Activated CD4-positive, alpha-beta T cell treated with anti-CD3 and anti-CD28 coated beads, Interleukin-2, amount 10 ng/mL, durations not matched to agents 24 days and 14 days (primary cell): ENCODE results near the gene TMEM98. TPM values are rescaled to one million over a fixed set of nuclear protein-coding genes. Genes with fewer than 3 reads are reported as not detected.
"Not testable (repeated sequence)": the region's sequence is repeated elsewhere in the genome, so short reads cannot be mapped to it uniquely, and the experiment has no call there.

Experiments used
- DNase-seq: peaks from one replicate; pipeline ENCODE4 v3.0.0; 2022
- H3K27ac Mint-ChIP-seq: one replicate; pipeline ENCODE4 v1.8.0; 2022; ENCODE audit warnings: mild to moderate bottlenecking, mixed read lengths
- H3K27me3 Mint-ChIP-seq: one replicate; pipeline ENCODE4 v1.8.0; 2022; ENCODE audit warnings: mixed read lengths
- H3K36me3 Mint-ChIP-seq: one replicate; pipeline ENCODE4 v1.8.0; 2022; ENCODE audit warnings: low read depth, mild to moderate bottlenecking, mixed read lengths
- H3K4me1 Mint-ChIP-seq: one replicate; pipeline ENCODE4 v1.8.0; 2021; ENCODE audit warnings: mixed read lengths
- H3K4me3 Mint-ChIP-seq: one replicate; pipeline ENCODE4 v1.8.0; 2022; ENCODE audit warnings: mild to moderate bottlenecking, moderate library complexity, mixed read lengths
- H3K9me3 Mint-ChIP-seq: one replicate; pipeline ENCODE4 v1.8.0; 2021; ENCODE audit warnings: mixed read lengths
- intact Hi-C: fragments of 100-400 bp; cut with micrococcal nuclease; formaldehyde crosslinking; loops from one replicate; pipeline ENCODE4 v1.15.1; 2023
- total RNA-seq: library from RNA; stranded (reverse); gene quantifications from 2 replicates; pipeline ENCODE4 v1.2.3, GENCODE V29; 2022

Gene TMEM98
- total RNA-seq, 1 donor from 2014 or later: 0.82 TPM

DNA sequence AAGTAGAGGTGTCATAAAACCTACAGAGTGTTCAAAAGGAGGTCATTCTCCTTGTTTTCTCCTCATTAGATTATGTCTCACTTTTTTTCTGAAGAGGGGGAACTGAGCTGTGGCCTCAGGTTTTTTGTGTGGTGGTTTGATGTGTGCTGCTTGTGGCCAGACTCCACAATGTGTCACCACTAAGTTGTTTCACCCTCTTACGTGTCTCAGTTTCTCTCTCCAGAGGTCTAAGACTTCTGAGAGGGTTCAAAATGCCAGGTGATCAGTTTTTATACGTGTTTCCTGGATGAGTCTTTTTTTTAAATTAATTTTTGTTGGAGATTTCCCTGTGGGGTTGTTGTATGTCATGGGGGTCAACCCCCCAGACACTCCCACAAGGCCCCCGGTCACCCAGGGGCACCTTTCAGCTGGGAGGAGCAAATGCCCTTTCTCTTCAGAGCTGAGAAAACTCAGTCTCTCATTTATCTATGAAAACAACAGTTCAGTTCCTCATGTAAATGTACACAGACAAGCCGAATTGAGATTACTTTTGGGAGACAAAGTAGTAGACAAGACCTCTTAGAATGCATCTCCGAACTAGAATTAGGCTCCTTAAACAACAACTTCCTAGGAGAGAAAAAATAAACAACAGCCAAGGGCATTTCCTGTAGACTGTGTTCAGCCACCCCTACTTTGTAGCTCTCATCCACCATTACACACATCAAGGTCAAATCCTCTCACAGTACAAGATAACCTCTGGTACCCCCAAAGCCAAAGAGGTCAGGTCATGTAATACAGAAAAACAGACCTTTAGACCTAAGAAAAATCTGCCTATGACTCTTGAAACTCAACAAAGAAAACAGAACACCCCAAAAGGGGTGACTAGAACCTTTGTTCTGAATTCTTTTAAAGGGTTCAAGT, 23.9 kb upstream of the TMEM98 start:
- intact Hi-C loops: no loop called here
- Mint-ChIP-seq H3K27me3 (peaks cover 33% of the 10 kb centered on the region), H3K27ac (peak overlapping the region; percentile 57), H3K4me1 (peaks cover 17% of the 10 kb centered on the region), H3K4me3 (no peak overlapping the region), H3K36me3 (no peaks in the 10 kb centered on the region), H3K9me3 (no peaks in the 10 kb centered on the region)
- DNase-seq: peak; percentile 59

- no peaks in the 10 kb centered on the region for H3K9me3 Mint-ChIP-seq
- no peaks in the 10 kb centered on the region for H3K36me3 Mint-ChIP-seq
- peaks cover 35% of the 10 kb centered on the region for H3K27me3 Mint-ChIP-seq
- H3K4me1 Mint-ChIP-seq: peaks cover 20% of the 10 kb centered on the region
- no peak overlapping the region for H3K4me3 Mint-ChIP-seq
- intact Hi-C loops: no loop called here
- H3K27ac Mint-ChIP-seq: no peak overlapping the region
- no peak for DNase-seq
These were observed 23.1 kb upstream of the TMEM98 start for GRCh38 chr17:32904891-32905290.

DNA sequence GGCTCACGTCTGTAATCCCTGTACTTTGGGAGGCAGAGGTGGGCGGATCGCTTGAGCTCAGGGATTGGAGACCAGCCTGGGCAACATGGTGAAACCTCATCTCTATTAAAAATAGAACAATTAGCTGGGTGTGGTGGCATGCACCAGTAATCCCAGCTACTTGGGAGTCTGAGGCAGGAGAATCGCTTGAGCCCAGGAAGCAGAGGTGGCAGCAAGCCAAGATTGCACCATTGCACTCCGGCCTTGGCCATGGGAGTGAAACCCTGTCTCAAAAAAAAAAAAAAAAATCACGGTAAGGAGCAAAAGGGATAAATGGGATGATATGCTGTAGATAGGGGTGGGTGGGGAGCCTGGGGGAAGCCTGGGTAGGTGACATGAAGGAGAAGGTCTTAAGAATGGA, 20.4 kb upstream of the TMEM98 start:
- DNase-seq: peak; percentile 34
- intact Hi-C loops: no loop called here
- H3K27ac Mint-ChIP-seq: no peak overlapping the region

GRCh38 chr17:32909787-32910369, 18.1 kb upstream of the TMEM98 start:
- DNase-seq: peak; percentile 87
- H3K36me3 Mint-ChIP-seq: no peaks in the 10 kb centered on the region
- H3K4me1 Mint-ChIP-seq: peaks cover 20% of the 10 kb centered on the region
- no peak overlapping the region for H3K27ac Mint-ChIP-seq
- peaks cover 34% of the 10 kb centered on the region for H3K27me3 Mint-ChIP-seq
- H3K4me3 Mint-ChIP-seq: no peak overlapping the region
- H3K9me3 Mint-ChIP-seq: no peaks in the 10 kb centered on the region
- intact Hi-C loops: loop anchor here (1.0 kb wide), 1 partner anchor 127 kb away; no protein-coding TSS in a partner anchor

More for the DNA sequence above, 20.4 kb upstream of the TMEM98 start:
- Mint-ChIP-seq H3K4me1 (peaks cover 20% of the 10 kb centered on the region), H3K9me3 (no peaks in the 10 kb centered on the region), H3K36me3 (no peaks in the 10 kb centered on the region), H3K4me3 (no peak overlapping the region), H3K27me3 (peaks cover 36% of the 10 kb centered on the region)

DNA sequence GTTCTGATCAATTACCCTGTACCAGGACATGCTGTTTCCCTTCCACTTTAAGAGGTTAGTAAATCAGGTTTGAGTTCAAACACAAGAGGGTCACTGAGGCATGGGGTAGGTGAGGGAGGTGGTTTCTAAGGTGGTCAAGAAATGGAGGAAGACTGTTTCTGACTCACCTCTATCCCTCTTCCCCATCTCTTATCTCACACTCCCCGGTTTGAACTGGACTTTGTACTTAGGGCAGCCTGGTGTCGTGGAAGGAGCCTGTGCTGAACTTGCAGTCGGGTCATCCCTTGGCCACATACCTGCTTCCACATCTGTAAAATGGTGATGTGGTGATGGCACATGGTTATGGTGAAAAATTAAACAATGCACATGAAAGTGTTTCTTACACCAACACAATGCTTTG, 17.2 kb upstream of the TMEM98 start:
- Mint-ChIP-seq H3K4me3 (no peak overlapping the region), H3K27me3 (peaks cover 25% of the 10 kb centered on the region), H3K36me3 (no peaks in the 10 kb centered on the region), H3K27ac (no peak overlapping the region), H3K4me1 (peaks cover 24% of the 10 kb centered on the region), H3K9me3 (no peaks in the 10 kb centered on the region)
- intact Hi-C loops: loop anchor here (1.0 kb wide), 1 partner anchor 127 kb away; no protein-coding TSS in a partner anchor
- no peak for DNase-seq

GRCh38 chr17:32912218-32912897, 15.6 kb upstream of the TMEM98 start:
- Mint-ChIP-seq H3K4me3 (no peak overlapping the region), H3K27me3 (peaks cover 18% of the 10 kb centered on the region), H3K27ac (no peak overlapping the region), H3K4me1 (peaks cover 35% of the 10 kb centered on the region), H3K9me3 (no peaks in the 10 kb centered on the region), H3K36me3 (no peaks in the 10 kb centered on the region)
- DNase-seq: peak; percentile 47
- intact Hi-C loops: no loop called here

DNA sequence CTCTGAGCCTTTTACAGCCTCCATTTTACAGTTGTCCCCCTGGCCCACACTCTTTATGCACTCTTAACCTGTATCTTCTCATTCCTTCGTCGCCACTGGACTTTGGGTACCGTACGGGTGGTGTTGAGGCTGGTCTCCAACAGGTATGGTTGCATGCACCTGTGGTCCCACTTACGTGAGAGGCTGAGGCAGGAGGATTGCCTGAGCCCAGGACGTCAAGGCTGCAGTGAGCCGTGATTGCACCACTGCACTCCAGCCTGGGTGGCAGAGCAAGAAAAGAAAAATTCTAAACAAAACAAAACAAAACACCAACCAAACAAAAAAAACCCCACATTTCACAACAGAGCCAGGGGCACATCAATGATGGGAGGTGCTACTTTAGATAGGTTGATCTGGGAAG, 14.4 kb upstream of the TMEM98 start:
- DNase-seq: peak; percentile 50
- peak overlapping the region; percentile 17 for H3K27ac Mint-ChIP-seq
- H3K4me3 Mint-ChIP-seq: no peak overlapping the region
- intact Hi-C loops: no loop called here
- H3K27me3 Mint-ChIP-seq: peaks cover 15% of the 10 kb centered on the region
- H3K36me3 Mint-ChIP-seq: no peaks in the 10 kb centered on the region
- H3K4me1 Mint-ChIP-seq: peaks cover 40% of the 10 kb centered on the region
- no peaks in the 10 kb centered on the region for H3K9me3 Mint-ChIP-seq

- Mint-ChIP-seq H3K27ac (peak overlapping the region; percentile 71), H3K27me3 (peaks cover 12% of the 10 kb centered on the region)
These were observed 13.8 kb upstream of the TMEM98 start for GRCh38 chr17:32914181-32914580.

DNA sequence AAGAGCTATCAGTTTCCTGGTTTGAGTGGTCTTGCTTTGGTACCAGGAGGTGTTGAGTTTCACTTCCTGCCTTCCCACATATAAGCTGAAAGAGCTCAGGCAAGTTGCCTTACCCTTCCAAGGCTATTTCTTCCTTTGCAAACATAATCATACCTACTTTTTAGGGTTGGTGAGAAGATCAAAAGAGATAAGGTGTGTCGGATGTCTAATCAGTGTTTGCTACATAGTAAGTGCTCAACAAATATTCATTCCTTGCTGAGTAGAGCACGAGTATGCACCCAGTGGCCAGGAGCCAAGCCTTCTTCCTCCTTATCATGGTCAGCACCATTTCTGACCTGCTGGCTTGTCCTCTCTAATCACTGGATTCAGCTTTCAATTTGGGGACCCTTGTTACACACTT, 12.7 kb upstream of the TMEM98 start:
- Mint-ChIP-seq H3K9me3 (no peaks in the 10 kb centered on the region), H3K27ac (no peak overlapping the region), H3K36me3 (no peaks in the 10 kb centered on the region), H3K4me1 (peaks cover 37% of the 10 kb centered on the region), H3K4me3 (no peak overlapping the region), H3K27me3 (peaks cover 10% of the 10 kb centered on the region)
- intact Hi-C loops: loop anchor here (2.0 kb wide), 1 partner anchor 38 kb away; the partner anchor contains the start of gene MYO1D
- no peak for DNase-seq

More at GRCh38 chr17:32914181-32914580, 13.8 kb upstream of the TMEM98 start:
- DNase-seq: peak; percentile 59
- no peaks in the 10 kb centered on the region for H3K9me3 Mint-ChIP-seq
- no peak overlapping the region for H3K4me3 Mint-ChIP-seq
- H3K36me3 Mint-ChIP-seq: no peaks in the 10 kb centered on the region
- intact Hi-C loops: loop anchor here (2.0 kb wide), 1 partner anchor 37 kb away; the partner anchor contains the start of gene MYO1D
- H3K4me1 Mint-ChIP-seq: peaks cover 40% of the 10 kb centered on the region

DNA sequence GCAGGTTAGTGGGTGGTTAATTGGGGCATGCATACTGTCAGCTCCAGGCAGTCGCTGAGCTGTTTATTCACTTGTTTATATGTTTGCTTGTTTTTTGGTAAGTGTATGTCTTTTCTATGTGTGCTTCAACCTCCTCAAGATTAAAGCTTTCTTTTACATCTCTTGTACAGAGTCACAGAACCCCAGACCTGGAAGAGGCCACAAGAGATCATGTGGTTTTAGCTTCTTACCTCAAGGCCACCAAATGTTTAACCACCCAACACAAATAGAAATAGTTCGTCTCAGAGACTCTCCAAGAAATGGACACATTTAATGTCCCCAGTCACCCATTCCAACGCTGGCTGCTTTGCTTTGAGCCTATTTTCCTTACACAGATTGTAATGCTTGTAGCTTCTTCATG, 11.8 kb upstream of the TMEM98 start:
- DNase-seq: peak; percentile 53
- Mint-ChIP-seq H3K9me3 (no peaks in the 10 kb centered on the region), H3K4me3 (no peak overlapping the region), H3K27ac (no peak overlapping the region), H3K4me1 (peaks cover 37% of the 10 kb centered on the region), H3K36me3 (no peaks in the 10 kb centered on the region), H3K27me3 (peaks cover 12% of the 10 kb centered on the region)
- intact Hi-C loops: no loop called here

DNA sequence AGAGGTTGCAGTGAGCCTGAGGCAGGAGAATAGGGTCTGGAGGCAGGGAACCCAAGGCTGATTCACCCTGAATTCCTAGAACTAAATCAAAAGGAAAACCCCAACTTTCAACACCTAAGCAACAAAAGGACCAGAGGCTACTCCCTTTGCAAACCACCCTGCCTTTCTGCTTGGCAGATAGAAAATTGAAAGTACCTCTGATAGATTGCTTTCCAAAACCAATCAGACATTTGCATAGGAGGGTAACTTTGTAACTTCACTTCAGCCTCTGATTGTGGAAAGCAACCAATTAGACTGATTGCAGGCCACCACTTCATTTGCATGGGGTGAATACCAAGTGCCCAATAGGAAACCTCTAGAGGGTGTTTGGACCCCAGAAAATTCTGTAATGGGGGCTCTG, 10.9 kb upstream of the TMEM98 start:
- peaks cover 12% of the 10 kb centered on the region for H3K27me3 Mint-ChIP-seq
- intact Hi-C loops: no loop called here
- peaks cover 37% of the 10 kb centered on the region for H3K4me1 Mint-ChIP-seq
- no peaks in the 10 kb centered on the region for H3K36me3 Mint-ChIP-seq
- peak; percentile 52 for DNase-seq
- no peak overlapping the region for H3K27ac Mint-ChIP-seq
- H3K4me3 Mint-ChIP-seq: no peak overlapping the region
- H3K9me3 Mint-ChIP-seq: no peaks in the 10 kb centered on the region

- peaks cover 37% of the 10 kb centered on the region for H3K4me1 Mint-ChIP-seq
- H3K9me3 Mint-ChIP-seq: no peaks in the 10 kb centered on the region
- H3K4me3 Mint-ChIP-seq: no peak overlapping the region
- H3K36me3 Mint-ChIP-seq: no peaks in the 10 kb centered on the region
- H3K27me3 Mint-ChIP-seq: peaks cover 9% of the 10 kb centered on the region
- no peak overlapping the region for H3K27ac Mint-ChIP-seq
- intact Hi-C loops: no loop called here
- peak; percentile 42 for DNase-seq
These were observed 10.1 kb upstream of the TMEM98 start for GRCh38 chr17:32917842-32918241.

GRCh38 chr17:32919876-32920275, 8.1 kb upstream of the TMEM98 start:
- DNase-seq, H3K4me3 Mint-ChIP-seq, intact Hi-C loops, H3K27ac Mint-ChIP-seq, H3K9me3 Mint-ChIP-seq, H3K36me3 Mint-ChIP-seq: not testable (repeated sequence)
- peaks cover 24% of the 10 kb centered on the region for H3K4me1 Mint-ChIP-seq
- peaks cover 12% of the 10 kb centered on the region for H3K27me3 Mint-ChIP-seq

- H3K4me3 Mint-ChIP-seq: no peak overlapping the region
- peaks cover 20% of the 10 kb centered on the region for H3K4me1 Mint-ChIP-seq
- intact Hi-C loops: no loop called here
- no peak overlapping the region for H3K27ac Mint-ChIP-seq
- H3K9me3 Mint-ChIP-seq: no peaks in the 10 kb centered on the region
- H3K27me3 Mint-ChIP-seq: peaks cover 15% of the 10 kb centered on the region
- H3K36me3 Mint-ChIP-seq: no peaks in the 10 kb centered on the region
- no peak for DNase-seq
These were observed 7.7 kb upstream of the TMEM98 start for GRCh38 chr17:32920293-32920692.
